ENCODE results near the gene FRY. TPM values are rescaled to one million over a fixed set of nuclear protein-coding genes. Genes with fewer than 3 reads are reported as not detected.

Gene FRY
- total and polyA plus RNA-seq, 2 of the 13 experiments (the other 11 are each of a cell fraction or from before 2014, with no cell fraction given): 8.2 to 13.1 TPM

GRCh38 chr13:32068255-32068654 is 36.7 kb downstream of the FRY start (continued):
- TF ChIP-seq ZNF18 (CRISPR knock-in tag; IDR thresholded peaks at IDR 0.05; ENCODE audit: insufficient replicate concordance) (no peak), ZBTB3 (CRISPR knock-in tag; IDR thresholded peaks at IDR 0.05; ENCODE audit: borderline replicate concordance, low read depth) (no peak), CC2D1A (CRISPR knock-in tag; IDR thresholded peaks at IDR 0.05) (no peak)

- ATAC-seq (peak; percentile 62), DNase-seq (ENCODE audit: low spot score) (no peak), FAIRE-seq (no peak)
- no peak overlapping the region for H2AFZ ChIP-seq (ENCODE audit: low read length)
- H3K4me1 ChIP-seq (ENCODE audit: insufficient read depth, low read length): peaks cover 66% of the 10 kb centered on the region
- 88% methylated on average over 6 of the region's 6 CpGs for WGBS (ENCODE audit: low lambda C conversion rate)
- H3K27ac ChIP-seq (ENCODE audit: extremely low read length, insufficient read depth, low read length): peak overlapping the region; percentile 57
- no peak overlapping the region for H3K4me3 ChIP-seq (replicated peaks in 1 of 3; ENCODE audit: insufficient read depth in 1 of 3, low read depth in 2 of 3, low read length in 3 of 3)
- peaks cover 6% of the 10 kb centered on the region for H3K79me2 ChIP-seq (ENCODE audit: insufficient read depth, low read length)
- intact Hi-C loops (cut with micrococcal nuclease; ENCODE audit: unreplicated experiment) (no loop called here), in situ Hi-C loops (cut with HindIII; ENCODE audit: extremely low pct_ligation_motif_present, low pct_unique_long_range_greater_than_20kb) (no loop called here)
- no peaks in the 10 kb centered on the region for H3K9me3 ChIP-seq (ENCODE audit: low read length)
- no peaks in the 10 kb centered on the region for H3K27me3 ChIP-seq (ENCODE audit: control insufficient read depth in 1 of 2, insufficient read depth in 2 of 2, low read length in 2 of 2)
- BruUV-seq (replicated peaks): no TSS peak
- POLR2A ChIA-PET: no interaction called here
- CTCF ChIA-PET (ENCODE audit: low intra/inter-chr PET ratio, low total read pairs): no interaction called here
- no peaks in the 10 kb centered on the region for H4K20me1 ChIP-seq (ENCODE audit: insufficient read depth, low read length)
- 0 out of 5 replicates have a peak, but pooled peaks cover 0 to 1% of the 10 kb centered on the region in 2 experiments for H3K36me3 ChIP-seq (replicated peaks in 1 of 2; ENCODE audit: control insufficient read depth in 1 of 2, insufficient read depth in 2 of 2, low read length in 2 of 2)
- no peak overlapping the region for H3K9ac ChIP-seq (ENCODE audit: insufficient read depth, low read depth, low read length)
- peak overlapping the region; percentile 39 for H3K4me2 ChIP-seq (ENCODE audit: low read depth, low read length)
- TF ChIP-seq HMG20A (CRISPR knock-in tag; IDR thresholded peaks at IDR 0.05; ENCODE audit: borderline replicate concordance) (peak; percentile 21; the same call in 1 of the 2 replicates), TEAD3 (CRISPR knock-in tag; optimal IDR thresholded peaks at IDR 0.05; ENCODE audit: borderline replicate concordance) (peak; percentile 19), ZNF350 (CRISPR knock-in tag; IDR thresholded peaks at IDR 0.05; ENCODE audit: borderline replicate concordance, low read depth) (no peak), ARID5B (CRISPR knock-in tag; IDR thresholded peaks at IDR 0.05) (0 out of 2 replicates have a peak, but pooled peaks have one; percentile 8), ZFX (CRISPR knock-in tag; IDR thresholded peaks at IDR 0.05; ENCODE audit: low read depth) (peak; percentile 15; the same call in 1 of the 2 replicates), ZNF292 (CRISPR knock-in tag; IDR thresholded peaks at IDR 0.05; ENCODE audit: borderline replicate concordance, low read depth) (0 out of 2 replicates have a peak, but pooled peaks have one; percentile 29)
Observed at GRCh38 chr13:32073180-32073864, 41.7 kb downstream of the FRY start.

All from HepG2 (cell line).